ENCODE data around the gene PEX14. TPM values are rescaled to one million over a fixed set of nuclear protein-coding genes. Genes with fewer than 3 reads are reported as not detected.

Gene PEX14
- total and polyA plus RNA-seq, 2 experiments from 2014 or later, result 17.6 to 19.6 TPM

- TF ChIP-seq, protein P1, sequence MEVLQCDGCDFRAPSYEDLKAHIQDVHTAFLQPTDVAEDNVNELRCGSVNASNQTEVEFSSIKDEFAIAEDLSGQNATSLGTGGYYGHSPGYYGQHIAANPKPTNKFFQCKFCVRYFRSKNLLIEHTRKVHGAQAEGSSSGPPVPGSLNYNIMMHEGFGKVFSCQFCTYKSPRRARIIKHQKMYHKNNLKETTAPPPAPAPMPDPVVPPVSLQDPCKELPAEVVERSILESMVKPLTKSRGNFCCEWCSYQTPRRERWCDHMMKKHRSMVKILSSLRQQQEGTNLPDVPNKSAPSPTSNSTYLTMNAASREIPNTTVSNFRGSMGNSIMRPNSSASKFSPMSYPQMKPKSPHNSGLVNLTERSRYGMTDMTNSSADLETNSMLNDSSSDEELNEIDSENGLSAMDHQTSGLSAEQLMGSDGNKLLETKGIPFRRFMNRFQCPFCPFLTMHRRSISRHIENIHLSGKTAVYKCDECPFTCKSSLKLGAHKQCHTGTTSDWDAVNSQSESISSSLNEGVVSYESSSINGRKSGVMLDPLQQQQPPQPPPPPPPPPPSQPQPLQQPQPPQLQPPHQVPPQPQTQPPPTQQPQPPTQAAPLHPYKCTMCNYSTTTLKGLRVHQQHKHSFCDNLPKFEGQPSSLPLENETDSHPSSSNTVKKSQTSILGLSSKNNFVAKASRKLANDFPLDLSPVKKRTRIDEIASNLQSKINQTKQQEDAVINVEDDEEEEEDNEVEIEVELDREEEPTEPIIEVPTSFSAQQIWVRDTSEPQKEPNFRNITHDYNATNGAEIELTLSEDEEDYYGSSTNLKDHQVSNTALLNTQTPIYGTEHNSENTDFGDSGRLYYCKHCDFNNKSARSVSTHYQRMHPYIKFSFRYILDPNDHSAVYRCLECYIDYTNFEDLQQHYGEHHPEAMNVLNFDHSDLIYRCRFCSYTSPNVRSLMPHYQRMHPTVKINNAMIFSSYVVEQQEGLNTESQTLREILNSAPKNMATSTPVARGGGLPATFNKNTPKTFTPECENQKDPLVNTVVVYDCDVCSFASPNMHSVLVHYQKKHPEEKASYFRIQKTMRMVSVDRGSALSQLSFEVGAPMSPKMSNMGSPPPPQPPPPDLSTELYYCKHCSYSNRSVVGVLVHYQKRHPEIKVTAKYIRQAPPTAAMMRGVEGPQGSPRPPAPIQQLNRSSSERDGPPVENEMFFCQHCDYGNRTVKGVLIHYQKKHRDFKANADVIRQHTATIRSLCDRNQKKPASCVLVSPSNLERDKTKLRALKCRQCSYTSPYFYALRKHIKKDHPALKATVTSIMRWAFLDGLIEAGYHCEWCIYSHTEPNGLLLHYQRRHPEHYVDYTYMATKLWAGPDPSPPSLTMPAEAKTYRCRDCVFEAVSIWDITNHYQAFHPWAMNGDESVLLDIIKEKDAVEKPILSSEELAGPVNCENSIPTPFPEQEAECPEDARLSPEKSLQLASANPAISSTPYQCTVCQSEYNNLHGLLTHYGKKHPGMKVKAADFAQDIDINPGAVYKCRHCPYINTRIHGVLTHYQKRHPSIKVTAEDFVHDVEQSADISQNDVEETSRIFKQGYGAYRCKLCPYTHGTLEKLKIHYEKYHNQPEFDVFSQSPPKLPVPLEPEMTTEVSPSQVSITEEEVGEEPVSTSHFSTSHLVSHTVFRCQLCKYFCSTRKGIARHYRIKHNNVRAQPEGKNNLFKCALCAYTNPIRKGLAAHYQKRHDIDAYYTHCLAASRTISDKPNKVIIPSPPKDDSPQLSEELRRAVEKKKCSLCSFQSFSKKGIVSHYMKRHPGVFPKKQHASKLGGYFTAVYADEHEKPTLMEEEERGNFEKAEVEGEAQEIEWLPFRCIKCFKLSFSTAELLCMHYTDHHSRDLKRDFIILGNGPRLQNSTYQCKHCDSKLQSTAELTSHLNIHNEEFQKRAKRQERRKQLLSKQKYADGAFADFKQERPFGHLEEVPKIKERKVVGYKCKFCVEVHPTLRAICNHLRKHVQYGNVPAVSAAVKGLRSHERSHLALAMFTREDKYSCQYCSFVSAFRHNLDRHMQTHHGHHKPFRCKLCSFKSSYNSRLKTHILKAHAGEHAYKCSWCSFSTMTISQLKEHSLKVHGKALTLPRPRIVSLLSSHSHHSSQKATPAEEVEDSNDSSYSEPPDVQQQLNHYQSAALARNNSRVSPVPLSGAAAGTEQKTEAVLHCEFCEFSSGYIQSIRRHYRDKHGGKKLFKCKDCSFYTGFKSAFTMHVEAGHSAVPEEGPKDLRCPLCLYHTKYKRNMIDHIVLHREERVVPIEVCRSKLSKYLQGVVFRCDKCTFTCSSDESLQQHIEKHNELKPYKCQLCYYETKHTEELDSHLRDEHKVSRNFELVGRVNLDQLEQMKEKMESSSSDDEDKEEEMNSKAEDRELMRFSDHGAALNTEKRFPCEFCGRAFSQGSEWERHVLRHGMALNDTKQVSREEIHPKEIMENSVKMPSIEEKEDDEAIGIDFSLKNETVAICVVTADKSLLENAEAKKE (CRISPR knock-in tag; IDR thresholded peaks at IDR 0.05), result no peak
- TF ChIP-seq POLR2AphosphoS5 (IDR thresholded peaks at IDR 0.05; ENCODE audit: low read depth) (no peak), JUNB (IDR thresholded peaks at IDR 0.05; ENCODE audit: unreplicated experiment) (no peak), ETS1 (IDR thresholded peaks at IDR 0.05) (no peak), EZH2phosphoT487 (IDR thresholded peaks at IDR 0.05; ENCODE audit: unreplicated experiment) (no peak), EZH2 (IDR thresholded peaks at IDR 0.05; ENCODE audit: low read depth, unreplicated experiment) (no peak), ZNF331 (CRISPR knock-in tag; IDR thresholded peaks at IDR 0.05; ENCODE audit: low read depth) (no peak), ZNF114 (CRISPR knock-in tag; IDR thresholded peaks at IDR 0.05) (no peak)
Observed at GRCh38 chr1:10649517-10650201, 174.9 kb downstream of the PEX14 start (continued).

Data from GM23338 (cell line).